ENCODE measurements around the gene NPHP4. TPM values are rescaled to one million over a fixed set of nuclear protein-coding genes. Genes with fewer than 3 reads are reported as not detected.
A peak's percentile ranks its signal among the peaks of the same experiment; 100 is the strongest.
"Not testable (repeated sequence)": the region's sequence is repeated elsewhere in the genome, so short reads cannot be mapped to it uniquely, and the experiment has no call there.

Gene NPHP4
- total RNA-seq, 1 experiment from 2014 or later = 3.4 TPM

DNA sequence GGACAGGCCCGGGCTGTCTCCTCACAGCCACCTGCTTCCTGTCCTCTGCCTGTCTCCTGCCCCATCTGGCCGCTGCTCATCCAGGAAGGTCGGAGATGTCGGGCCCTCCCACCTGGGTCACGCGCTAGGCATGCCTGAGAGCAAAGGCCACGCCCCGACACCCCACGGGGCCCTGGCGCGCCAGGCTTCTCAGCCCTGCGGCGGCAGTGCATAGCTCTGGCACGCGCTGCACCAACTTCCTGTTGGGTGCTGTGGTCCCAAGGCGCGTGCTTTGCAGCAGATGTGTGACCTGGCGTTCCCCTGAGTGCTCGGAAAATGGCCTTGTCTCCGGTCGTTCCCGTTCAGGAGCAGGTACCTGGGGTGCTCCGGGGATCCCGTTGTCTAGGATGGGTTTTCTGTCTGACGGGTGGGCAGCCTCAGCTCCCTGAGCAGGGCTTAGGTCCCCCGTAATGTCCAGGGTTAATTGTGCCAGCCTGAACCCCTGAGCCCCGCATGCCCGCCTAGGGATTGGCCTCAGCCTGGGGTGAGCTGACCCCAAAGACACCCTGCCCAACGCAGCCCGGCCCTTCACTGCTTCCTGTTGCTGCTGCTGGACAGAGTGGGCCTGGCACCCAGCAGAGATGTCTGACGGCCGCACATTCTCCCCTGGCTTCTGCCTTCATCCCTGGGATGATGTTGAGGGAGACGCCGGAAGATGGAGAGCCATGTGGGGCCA is 34.0 kb upstream of the NPHP4 start:
- in situ Hi-C loops (cut with HindIII; ENCODE audit: low pct_unique_long_range_greater_than_20kb, low sequenced_read_pairs) = no loop called here
- peak; percentile 93 for DNase-seq (ENCODE audit: low read depth, low spot score)

DNA sequence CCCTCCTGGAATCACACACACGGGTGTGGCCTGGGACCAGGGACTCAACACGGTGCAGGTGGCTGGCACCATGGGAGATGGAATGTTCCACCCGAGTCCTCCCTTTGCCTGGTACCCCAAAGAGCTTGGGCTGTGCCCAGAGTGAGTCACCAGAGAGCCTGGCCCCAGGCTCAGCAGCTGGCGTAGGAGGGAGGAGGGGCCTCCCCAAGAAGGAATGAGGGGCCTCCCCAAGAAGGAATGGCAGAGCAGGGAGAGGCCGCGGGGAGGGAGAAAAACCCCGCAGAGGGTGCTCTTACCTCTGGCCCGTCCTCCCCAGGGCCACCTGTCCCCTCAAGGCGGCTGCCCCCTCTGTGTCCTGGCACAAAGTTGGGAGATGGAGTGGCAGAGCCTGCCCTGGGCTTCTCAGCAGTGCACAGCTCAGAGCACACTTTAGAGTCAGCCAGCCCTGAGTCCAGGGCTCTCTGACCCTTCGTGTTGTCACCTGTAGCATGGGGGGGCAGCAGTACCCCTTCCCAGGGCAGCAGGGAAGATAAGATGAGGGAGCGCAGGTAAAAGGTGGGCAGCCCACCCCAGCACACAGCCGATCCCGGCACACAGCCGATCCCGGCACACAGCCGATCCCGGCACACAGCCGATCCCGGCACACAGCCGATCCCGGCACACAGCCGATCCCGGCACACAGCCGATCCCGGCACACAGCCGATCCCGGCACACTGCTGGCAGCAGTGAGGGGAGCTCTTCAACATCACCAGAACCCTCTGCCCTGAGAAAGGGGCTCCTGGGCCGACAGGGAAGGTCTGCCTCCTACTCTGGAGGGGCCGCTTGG is 33.3 kb upstream of the NPHP4 start:
- no peak for DNase-seq (ENCODE audit: low read depth, low spot score)
- in situ Hi-C loops (cut with HindIII; ENCODE audit: low pct_unique_long_range_greater_than_20kb, low sequenced_read_pairs) = no loop called here

DNA sequence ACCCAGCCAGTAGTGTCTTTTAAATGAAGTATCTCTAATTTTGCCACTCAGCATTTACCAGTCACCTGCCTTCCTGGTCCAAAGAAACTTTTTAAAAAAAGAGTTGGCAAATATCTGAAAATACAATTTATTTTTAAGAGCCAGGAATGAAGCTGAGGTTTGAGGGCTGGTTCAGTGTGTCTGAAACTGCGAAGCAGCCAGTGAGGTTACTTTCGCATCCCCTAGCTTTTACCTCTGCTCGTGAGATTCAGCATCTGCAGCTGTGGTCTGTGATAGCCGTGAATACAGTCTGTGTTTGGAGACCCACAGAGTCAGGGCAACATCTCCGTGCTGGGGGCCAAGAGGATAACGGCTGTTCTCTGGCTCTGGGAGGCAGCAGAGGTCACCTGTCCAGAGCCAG is 32.2 kb upstream of the NPHP4 start:
- DNase-seq (ENCODE audit: low read depth, low spot score) = no peak
- in situ Hi-C loops (cut with HindIII; ENCODE audit: low pct_unique_long_range_greater_than_20kb, low sequenced_read_pairs) = no loop called here

DNA sequence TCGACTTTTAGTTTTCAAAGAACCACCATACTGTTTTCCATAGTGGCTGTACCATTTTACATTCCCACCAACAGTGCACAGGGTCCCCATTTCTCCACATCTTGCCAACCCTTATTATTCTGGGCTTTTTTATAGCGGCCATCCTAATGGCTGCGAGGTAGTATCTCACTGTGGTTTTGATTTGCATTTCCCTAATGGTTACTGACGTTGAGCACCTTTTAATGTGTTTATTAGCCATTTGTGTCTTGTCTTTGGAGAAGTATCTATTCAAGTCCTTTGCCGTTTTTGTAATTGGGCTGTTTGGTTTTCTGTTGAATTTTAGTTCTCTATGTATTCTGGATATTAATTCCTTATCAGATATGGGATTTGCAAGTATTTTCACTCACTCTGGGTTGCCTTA is 31.1 kb upstream of the NPHP4 start:
- in situ Hi-C loops (cut with HindIII; ENCODE audit: low pct_unique_long_range_greater_than_20kb, low sequenced_read_pairs) = no loop called here
- DNase-seq (ENCODE audit: low read depth, low spot score) = no peak

DNA sequence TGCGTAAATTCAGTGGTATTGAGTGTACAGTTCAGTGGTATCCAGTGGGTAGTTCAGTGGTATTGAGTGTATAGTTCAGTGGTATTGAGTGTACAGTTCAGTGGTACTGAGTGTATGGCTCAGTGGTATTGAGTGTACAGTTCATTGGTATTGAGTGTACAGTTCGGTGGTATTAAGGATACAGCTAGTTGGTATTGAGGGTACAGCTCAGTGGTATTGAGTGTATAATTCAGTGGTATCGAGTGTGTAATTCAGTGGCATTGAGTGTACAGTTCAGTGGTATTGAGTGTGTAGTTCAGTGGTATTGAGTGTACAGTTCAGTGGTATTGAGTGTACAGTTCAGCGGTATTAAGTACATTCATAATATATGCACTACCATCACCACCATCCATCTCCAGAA is 30.0 kb upstream of the NPHP4 start:
- in situ Hi-C loops (cut with HindIII; ENCODE audit: low pct_unique_long_range_greater_than_20kb, low sequenced_read_pairs) = no loop called here

DNA sequence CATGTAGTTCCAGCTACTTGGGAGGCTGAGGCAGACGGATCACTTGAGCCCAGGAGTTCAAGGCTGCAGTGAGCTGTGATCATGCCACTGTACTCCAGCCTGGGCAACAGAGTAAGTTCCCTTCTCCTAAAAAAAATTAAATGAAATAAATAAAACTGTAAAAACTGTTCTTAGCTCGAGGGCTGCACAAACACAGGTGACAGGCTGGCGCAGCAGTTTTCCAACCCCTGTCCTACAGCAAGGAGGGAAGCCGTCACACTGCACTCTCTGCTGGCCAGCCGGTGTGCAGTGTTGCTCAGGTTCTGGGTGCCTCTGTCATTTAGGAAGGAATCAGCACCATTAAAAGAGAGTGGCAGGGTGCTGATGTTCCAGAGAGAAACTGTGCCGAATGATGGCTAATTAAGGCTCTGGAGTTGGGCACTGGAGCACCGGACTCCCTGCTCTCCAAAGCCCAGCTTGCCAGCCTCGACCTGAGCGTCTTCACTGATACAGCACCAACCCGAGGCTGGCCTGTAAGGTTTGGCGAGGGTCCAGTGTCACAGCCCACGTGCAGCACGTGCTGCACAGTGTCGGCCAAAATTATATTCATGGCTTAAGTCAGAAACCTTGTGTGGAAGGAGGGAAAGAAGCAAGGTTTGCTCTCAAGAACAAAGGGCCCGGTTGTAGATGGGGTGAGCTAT is 27.1 kb upstream of the NPHP4 start:
- in situ Hi-C loops (cut with HindIII; ENCODE audit: low pct_unique_long_range_greater_than_20kb, low sequenced_read_pairs) = no loop called here
- DNase-seq (ENCODE audit: low read depth, low spot score) = no peak

More for the DNA sequence above, 30.0 kb upstream of the NPHP4 start:
- DNase-seq (ENCODE audit: low read depth, low spot score) = no peak

DNA sequence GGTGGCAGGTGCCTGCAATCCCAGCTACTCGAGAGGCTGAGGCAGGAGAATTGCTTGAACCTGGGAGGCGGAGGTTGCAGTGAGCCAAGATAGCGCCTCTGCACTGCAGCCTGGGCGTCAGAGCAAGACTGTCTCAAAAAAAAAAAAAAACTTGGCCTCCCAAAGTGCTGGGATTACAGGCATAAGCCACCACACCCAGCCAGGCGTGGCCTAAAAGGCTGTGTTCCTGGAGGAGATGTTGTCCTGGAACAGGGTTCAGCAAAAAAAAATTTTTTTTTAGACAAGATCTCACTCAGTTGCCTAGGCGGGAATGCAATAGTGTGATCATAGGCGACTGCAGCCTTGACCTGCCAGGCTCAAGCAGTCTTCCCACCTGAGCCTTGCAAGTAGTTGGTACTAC is 25.4 kb upstream of the NPHP4 start:
- in situ Hi-C loops (cut with HindIII; ENCODE audit: low pct_unique_long_range_greater_than_20kb, low sequenced_read_pairs); DNase-seq (ENCODE audit: low read depth, low spot score): not testable (repeated sequence)

DNA sequence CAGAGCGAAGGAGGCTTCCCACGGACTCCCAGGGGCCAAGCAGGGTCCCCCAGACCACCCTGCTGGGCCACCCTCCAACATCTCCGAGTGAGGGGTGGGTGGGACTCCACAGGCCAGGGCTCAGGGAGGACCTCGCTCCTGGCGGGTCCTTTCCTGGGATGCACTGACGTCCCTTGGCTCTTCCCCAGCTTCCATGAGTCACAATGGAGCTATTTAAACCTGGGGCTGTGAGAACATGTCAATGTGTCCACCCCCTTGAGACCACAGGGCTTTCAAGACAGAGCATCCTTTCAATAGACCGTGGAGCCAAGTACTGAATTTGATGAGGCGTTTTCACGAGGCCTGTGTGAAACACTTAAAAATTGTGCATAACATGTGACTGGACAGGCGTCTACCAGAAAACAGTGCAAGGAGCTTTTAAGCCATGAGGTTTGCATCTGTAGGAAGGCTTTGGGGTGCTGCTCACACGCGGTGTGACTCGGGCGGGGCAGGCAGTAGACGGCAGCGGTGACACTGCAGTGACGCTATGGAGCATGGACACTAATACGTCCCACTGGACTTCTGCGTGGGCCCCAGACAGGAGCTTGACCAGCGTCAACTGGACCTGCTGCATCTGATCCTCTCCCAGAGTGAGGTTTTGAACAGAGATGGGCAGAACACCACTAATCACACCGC is 24.1 kb upstream of the NPHP4 start:
- in situ Hi-C loops (cut with HindIII; ENCODE audit: low pct_unique_long_range_greater_than_20kb, low sequenced_read_pairs) = no loop called here
- peak; percentile 99 for DNase-seq (ENCODE audit: low read depth, low spot score)

DNA sequence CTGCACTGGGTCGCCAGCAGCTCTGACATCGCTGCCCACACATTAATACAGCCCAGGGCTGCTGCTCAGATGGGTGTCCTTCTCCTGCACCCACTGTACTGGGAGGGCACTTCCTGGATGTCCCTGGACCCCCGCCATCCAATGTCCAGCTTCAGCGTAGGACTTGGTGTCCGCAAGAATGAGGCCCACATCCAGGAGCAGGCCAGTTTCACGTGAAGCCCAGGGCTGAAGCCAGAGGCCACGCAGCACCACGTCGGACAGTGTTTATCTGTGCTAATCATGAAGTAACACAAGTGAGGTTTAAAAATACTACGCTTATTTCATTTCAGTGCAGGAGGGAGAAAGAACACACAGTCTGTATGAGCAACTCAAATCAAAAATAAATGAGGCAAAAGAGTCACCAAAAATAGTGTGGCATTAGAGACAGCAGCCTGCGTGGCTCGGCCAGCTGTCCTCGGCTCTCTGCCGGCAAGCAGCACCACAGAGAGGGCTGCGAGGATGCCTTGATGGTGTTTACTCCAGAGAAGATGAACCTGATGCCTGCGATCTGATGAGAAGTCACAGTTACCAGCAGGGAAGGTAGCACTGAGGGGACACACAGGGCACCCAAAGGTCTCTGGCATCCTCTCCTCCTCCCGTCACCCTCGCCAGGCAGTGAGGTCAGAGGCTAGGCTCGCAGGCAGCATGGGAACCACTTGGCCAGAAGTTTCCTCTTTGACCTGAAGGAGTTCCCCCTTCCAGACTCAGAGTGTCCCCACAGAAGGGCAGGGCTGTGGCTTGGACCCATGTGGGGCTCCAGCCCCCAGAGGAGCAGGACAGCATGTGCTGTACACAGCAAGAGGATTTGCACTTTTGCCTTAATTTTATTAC is 22.1 kb upstream of the NPHP4 start:
- in situ Hi-C loops (cut with HindIII; ENCODE audit: low pct_unique_long_range_greater_than_20kb, low sequenced_read_pairs) = no loop called here
- no peak for DNase-seq (ENCODE audit: low read depth, low spot score)

DNA sequence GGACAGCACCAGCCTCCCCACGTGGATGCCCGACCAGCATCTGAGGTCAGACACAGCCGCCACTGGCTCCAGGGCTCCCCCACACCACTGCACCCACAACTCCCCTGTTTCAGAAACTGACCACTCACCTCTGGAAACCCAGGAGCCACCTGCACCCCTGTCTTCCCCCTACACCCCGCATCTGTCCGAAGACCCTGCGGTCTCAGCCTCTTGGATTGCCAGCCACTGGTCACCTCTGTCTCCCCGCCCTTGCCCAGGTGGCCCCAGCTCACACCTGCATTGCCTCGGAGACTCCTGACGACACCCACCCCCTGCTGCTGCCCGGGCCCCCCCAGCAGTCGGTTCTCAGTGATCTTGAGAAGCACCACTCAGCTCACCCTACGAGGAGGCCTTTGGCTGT is 21.3 kb upstream of the NPHP4 start:
- DNase-seq (ENCODE audit: low read depth, low spot score) = no peak
- in situ Hi-C loops (cut with HindIII; ENCODE audit: low pct_unique_long_range_greater_than_20kb, low sequenced_read_pairs) = no loop called here

DNA sequence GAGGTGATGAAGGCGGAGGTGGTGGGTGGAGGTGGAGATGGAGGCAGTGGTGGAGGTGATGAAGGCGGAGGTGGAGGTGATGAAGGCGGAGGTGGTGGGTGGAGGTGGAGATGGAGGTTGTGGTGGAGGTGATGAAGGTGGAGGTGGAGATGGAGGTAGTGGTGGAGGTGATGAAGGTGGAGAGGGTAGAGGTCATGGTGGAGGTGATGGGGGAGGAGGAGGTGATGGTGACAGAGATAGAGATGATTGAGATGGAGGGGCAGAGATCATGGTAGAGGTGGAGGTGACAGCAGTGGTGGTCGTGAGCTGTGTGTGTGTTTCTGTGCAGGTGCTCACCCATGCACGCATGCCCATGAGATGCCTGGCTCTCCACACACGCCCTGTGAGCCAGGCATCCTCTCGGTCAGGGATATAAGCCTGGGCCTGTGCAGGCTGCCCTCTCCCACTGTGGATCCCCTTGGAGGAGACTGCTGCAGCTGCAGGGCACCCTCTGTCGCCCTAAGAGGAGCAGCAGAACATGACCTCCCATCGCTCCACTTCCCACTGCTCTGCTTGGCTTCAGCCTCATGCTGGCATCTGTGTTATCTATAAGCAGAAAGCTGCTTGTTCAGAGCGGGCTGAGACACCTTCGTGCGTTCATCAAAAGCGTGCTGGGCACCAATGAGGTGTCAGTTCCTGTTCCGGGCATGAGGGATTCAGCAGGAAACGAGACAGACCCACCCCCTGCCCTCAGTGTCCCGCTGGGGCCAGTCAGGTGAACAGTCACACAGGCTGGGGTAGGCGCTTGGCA is 20.5 kb upstream of the NPHP4 start:
- in situ Hi-C loops (cut with HindIII; ENCODE audit: low pct_unique_long_range_greater_than_20kb, low sequenced_read_pairs) = no loop called here
- no peak for DNase-seq (ENCODE audit: low read depth, low spot score)

DNA sequence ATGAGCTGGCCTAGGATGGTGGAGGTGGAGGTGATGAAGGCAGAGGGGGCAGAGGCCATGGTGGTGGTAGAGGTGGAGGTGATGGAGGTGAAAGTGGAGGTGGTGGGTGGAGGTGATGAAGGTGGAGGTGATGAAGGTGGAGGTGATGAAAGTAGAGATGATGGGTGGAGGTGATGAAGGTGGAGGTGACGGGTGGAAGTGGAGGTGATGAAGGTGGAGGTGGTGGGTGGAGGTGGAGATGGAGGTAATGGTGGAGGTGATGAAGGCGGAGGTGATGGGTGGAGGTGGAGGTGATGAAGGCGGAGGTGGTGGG is 19.7 kb upstream of the NPHP4 start:
- in situ Hi-C loops (cut with HindIII; ENCODE audit: low pct_unique_long_range_greater_than_20kb, low sequenced_read_pairs) = no loop called here
- DNase-seq (ENCODE audit: low read depth, low spot score) = no peak

DNA sequence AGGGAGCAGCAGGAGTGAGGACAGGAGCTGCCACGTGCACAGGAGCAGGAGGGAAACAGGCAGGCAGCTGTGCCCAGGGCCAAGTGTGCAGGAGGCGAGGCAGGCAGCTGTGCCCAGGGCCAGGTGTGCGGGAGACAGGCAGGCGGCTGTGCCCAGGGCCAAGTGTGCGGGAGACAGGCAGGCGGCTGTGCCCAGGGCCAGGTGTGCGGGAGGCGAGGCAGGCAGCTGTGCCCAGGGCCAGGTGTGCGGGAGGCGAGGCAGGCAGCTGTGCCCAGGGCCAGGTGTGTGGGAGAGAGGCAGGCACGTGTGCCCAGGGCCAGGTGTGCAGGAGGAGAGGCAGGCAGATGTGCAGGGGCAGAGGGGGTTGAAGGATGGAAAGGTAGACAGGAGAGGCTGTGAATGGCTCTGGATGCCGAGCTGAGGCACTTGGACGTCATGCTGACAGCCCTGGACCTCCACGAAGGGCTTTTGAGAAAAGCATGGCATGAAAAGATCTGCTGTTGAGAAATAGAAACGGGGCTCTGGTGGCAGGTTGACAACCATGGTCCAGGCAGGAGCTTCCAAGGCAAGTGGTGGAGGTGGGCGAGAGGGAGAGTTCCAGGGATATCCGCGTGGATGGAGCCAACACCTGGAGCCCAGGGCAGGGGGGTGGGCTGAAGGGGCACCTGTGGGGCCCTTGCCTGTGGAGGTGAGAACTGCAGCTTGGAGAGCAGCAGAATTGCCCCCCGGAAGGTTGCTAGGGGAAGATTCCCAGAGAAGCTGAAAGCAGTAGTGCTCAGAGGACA is 19.1 kb upstream of the NPHP4 start:
- DNase-seq (ENCODE audit: low read depth, low spot score) = no peak
- in situ Hi-C loops (cut with HindIII; ENCODE audit: low pct_unique_long_range_greater_than_20kb, low sequenced_read_pairs) = no loop called here

DNA sequence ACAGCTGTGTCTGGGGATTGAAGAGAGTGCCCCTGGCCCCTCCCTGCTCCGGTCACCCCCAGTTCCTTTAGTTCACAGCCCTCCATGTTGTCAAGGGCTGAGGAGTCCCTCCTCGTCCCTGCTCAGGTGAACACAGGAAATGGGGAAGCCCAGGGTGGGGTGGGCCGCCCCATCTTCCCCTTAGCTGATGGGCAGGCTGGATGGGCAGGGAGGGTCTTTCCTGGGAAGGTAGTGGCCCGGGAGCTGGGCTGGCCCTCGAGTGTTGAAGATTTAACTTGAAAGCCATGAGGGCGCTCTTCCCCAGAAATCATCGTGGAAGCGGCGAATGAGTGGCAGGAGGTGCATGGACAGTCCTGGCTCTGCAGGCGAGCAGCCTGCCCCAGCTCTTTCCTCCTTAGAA is 18.3 kb upstream of the NPHP4 start:
- in situ Hi-C loops (cut with HindIII; ENCODE audit: low pct_unique_long_range_greater_than_20kb, low sequenced_read_pairs) = no loop called here
- no peak for DNase-seq (ENCODE audit: low read depth, low spot score)

DNA sequence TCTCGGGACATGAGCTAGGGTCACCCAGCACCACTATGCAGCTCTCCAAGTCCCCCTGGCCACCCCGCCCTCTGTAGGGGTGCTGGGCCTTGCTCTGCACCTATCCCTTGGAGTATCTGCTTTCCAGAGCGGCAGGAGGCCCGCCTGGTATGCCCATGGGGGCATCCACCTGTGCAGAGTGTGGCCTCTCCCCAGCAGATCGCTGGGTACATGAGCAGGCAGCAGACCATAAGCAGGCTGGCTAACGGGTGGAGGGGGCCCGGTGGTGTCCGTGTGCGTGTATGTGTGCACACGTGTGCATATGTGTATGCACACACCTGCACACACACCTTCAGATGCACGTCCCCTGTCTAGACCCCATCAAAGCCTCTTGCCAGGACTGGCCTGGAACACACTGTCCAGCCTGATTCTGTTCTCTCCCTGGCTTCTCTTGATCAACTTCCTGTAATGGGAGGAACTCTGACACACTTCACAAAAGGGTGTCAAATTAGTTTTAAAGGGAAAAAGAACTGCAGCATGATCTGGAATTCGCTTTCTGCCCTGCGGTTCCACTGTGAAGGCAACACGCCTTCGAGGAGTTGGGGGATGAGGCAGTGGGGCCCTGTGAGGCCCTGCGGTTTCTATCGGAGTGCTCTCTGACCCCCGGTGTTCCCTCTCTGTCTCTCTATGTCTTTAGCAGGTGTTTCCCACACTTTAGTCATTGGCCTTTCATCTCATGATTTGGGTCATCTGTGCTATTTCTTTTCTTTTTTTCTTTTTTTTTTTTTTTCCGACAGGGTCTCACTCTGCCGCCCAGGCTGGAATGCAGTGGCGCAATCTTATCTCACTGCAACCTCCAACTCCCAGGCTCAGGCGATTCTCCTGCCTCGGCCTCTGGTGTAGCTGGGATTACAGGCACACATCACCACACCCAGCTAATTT is 17.2 kb upstream of the NPHP4 start:
- in situ Hi-C loops (cut with HindIII; ENCODE audit: low pct_unique_long_range_greater_than_20kb, low sequenced_read_pairs) = no loop called here
- DNase-seq (ENCODE audit: low read depth, low spot score) = no peak
